Daoy (cell line): ENCODE data around the gene KCNAB3. TPM values are rescaled to one million over a fixed set of nuclear protein-coding genes. Genes with fewer than 3 reads are reported as not detected.

Experiments used
- DNase-seq: peaks from one replicate; pipeline ENCODE4 v3.0.0-alpha.2; 2015; ENCODE audit warnings: low read depth
- total RNA-seq: library from RNA; depleted of rRNA; stranded (reverse); fragments of >200 nt; shearing (Covaris generic); gene quantifications from 2 replicates; pipeline ENCODE4 v1.2.3, GENCODE V29; 2014; rRNA removed

Gene KCNAB3
- total RNA-seq, 1 experiment from 2014 or later, result 0.29 TPM

DNA sequence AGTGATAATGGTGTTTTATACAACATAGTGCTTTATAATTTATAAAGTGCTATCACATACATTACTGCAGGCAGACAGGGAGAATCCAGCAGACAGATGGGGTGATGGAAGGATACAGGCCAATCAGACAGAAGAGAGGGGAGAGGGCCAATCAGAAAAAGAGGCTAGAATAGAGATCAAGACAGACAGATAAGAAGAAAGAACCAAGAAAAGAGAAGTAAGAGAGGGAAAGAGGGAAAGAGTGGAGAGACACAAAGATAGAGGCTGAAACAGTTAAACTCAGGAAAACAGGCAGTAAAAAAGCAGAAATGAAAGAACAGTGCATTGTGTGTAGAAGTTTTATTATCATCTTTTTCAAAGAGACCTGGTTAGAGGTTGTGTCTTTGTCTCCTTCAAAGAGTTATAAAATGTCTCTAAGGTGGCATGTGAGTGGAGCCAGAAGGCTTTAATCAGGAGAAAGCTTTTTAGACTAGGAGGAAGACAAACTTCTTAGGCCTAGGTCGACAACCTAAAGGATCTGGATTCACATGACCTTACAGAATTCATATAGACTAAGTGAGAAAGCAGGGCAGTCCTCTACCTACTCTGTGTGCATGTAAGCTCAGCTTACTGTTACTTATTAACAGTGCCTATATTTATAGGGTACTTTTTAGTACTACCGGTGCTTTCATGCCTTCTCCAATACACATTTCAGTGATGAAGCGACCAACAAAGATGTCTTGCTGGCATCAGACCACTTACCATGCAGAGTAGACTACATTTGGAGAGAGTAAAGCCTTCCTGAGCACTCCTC, 49.4 kb downstream of the KCNAB3 start:
- DNase-seq, result no peak

DNA sequence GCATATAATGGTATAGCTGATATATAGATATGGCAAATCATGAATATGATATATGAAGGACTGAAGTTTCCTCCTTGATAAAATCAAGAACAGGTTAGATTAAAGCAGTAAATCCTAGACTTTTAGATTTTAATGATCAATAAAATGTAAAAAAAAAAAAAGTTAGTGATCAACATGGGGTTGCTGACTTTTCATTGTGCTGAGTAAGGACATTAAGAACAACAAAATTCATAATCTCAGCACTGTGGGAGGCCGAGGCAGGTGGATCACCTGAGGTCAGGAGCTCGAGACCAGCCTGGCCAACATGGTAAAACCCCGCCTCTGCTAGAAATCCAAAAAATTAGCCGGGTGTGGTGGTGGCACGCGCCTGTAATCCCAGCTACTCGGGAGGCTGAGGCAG, 51.4 kb downstream of the KCNAB3 start:
- DNase-seq, result no peak

- no peak for DNase-seq
These were observed 53.8 kb downstream of the KCNAB3 start for GRCh38 chr17:7875804-7876370.

DNA sequence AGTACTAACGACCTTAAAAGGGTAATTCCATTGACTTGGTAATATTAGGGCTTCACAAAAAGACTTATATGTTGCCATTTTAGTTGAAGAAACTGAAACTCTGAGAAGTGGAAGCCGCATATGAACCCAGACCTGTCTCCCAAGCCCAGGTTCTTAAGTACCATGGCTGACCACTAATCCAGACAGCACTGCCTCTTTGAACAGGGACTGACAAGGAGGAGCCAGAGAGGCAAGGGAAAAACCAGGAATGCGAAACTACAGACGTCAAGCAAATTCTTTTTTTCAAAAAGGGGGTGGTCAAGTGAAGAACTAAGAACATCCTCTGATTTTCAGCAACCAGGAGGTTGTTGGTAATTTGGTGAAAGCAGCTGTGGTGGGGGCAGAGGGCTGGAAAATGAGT, 56.6 kb downstream of the KCNAB3 start:
- no peak for DNase-seq

Other genes with a start within 250 kb of the KCNAB3 start
- 47.8 and 70.9 TPM in 2 replicates for gene TP53, start 242.4 kb downstream of the KCNAB3 start, total RNA-seq
- gene WRAP53, start 241.4 kb downstream of the KCNAB3 start, total RNA-seq, result 33.7 and 41.4 TPM in 2 replicates
- gene EFNB3, start 224.7 kb downstream of the KCNAB3 start, total RNA-seq, result 1.0 and 2.1 TPM in 2 replicates
- under 0.01 TPM in 1 of 2 replicates, not detected in the other for gene DNAH2, start 212.1 kb downstream of the KCNAB3 start, total RNA-seq
- gene KDM6B, start 95.6 kb downstream of the KCNAB3 start, total RNA-seq, result 0.11 and 0.60 TPM in 2 replicates
- gene TMEM88, start 74.8 kb downstream of the KCNAB3 start, total RNA-seq, result 0.46 TPM in 1 of 2 replicates, not detected in the other
- 99.2 and 136 TPM in 2 replicates for gene NAA38, start 72.3 kb downstream of the KCNAB3 start, total RNA-seq
- gene CYB5D1, start 71.9 kb downstream of the KCNAB3 start, total RNA-seq, result 5.5 and 6.7 TPM in 2 replicates
- 27.5 and 31.8 TPM in 2 replicates for gene CHD3, start 41.1 kb downstream of the KCNAB3 start, total RNA-seq
- gene RNF227, start 13.6 kb downstream of the KCNAB3 start, total RNA-seq, result 0.54 and 1.6 TPM in 2 replicates
- gene TRAPPC1, start 2.1 kb upstream of the KCNAB3 start, total RNA-seq, result 5.4 and 13.1 TPM in 2 replicates
- gene CNTROB, start 2.4 kb upstream of the KCNAB3 start, total RNA-seq, result 14.9 and 22.0 TPM in 2 replicates
- under 0.01 TPM in 1 of 2 replicates, not detected in the other for gene GUCY2D, start 72.8 kb upstream of the KCNAB3 start, total RNA-seq
- gene ALOX15B, start 109.2 kb upstream of the KCNAB3 start, total RNA-seq, result not detected in 2 replicates
- gene ALOX12B, start 157.9 kb upstream of the KCNAB3 start, total RNA-seq, result not detected in 2 replicates
- gene ALOXE3, start 188.7 kb upstream of the KCNAB3 start, total RNA-seq, result 0.03 TPM in 1 of 2 replicates, not detected in the other
- 0.40 and 0.92 TPM in 2 replicates for gene HES7, start 194.2 kb upstream of the KCNAB3 start, total RNA-seq
- gene PER1, start 222.5 kb upstream of the KCNAB3 start, total RNA-seq, result 0.74 and 1.9 TPM in 2 replicates
- gene VAMP2, start 233.1 kb upstream of the KCNAB3 start, total RNA-seq, result 2.7 and 3.5 TPM in 2 replicates
- 23.4 TPM in 2 replicates for gene TMEM107, start 246.5 kb upstream of the KCNAB3 start, total RNA-seq